NCI-H146 treated with DMSO at 0.1 percent for 48 hours (cell line): ENCODE results near the gene CLASRP.

Source experiments
- DNase-seq: peaks from one replicate; lab custom pipeline; 2025; ENCODE audit not compliant: unreplicated experiment; lab: John Stamatoyannopoulos, UW

The CLASRP gene

DNA sequence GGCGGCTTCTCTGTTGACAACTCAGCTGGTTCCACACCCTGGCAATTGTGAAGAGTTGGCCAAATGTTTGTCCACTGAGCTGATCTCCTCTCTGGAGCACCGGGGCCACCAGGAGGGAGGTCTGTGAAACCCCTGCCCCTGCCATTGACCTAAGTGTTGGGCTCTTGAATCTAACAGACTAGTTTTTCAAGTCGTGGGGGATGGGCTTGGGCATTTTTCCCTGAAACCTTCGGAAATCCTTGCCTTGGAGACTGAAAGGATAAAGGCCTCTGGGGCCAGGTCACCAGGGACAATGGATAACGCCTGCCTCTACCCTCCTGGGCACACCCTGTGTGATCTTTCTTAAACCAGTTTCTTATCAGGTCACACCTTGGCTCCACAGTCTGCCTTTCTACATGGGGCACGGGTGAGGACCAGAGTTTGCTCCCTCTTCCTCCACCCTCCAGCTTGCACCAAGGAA is 41.1 kb downstream of the CLASRP start:
- no peak for DNase-seq

- DNase-seq, result no peak
These were observed 43.3 kb downstream of the CLASRP start for GRCh38 chr19:45082170-45082569.

- DNase-seq, result no peak
These were observed 47.6 kb downstream of the CLASRP start for GRCh38 chr19:45086480-45086879.

DNA sequence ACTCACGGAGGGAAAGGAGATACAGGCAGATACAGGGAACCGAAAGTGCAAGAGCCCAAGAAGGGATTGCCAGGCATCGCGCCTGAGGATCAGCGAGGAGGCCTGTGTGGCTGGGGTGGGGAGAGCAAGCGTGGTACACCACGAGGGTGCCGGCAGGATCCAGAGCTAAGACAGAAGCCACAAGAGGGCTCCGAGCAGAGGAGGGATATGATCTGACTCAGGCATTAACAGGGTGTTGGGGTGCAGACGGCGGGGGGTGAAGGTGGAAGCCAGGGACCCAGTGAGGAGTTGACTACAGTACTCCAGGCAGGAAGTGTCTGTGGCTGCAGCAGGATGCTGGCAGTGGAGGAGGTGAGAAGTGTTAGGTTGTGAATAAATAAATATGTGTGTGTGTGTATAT is 48.7 kb downstream of the CLASRP start:
- DNase-seq, result no peak

DNA sequence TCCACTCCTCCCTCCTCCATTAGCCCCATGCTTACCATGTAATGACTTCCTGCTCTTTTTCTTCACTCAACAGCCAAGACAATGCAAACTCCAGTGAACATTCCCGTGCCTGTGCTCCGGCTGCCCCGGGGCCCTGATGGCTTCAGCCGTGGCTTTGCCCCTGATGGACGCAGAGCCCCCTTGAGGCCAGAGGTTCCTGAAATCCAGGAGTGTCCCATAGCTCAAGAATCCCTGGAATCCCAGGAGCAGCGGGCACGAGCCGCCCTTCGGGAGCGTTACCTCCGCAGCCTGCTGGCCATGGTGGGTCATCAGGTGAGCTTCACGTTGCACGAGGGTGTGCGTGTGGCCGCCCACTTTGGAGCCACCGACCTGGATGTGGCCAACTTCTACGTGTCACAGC is 51.2 kb downstream of the CLASRP start:
- no peak for DNase-seq

GRCh38 chr19:45090606-45091005 is 51.8 kb downstream of the CLASRP start:
- DNase-seq, result no peak

DNA sequence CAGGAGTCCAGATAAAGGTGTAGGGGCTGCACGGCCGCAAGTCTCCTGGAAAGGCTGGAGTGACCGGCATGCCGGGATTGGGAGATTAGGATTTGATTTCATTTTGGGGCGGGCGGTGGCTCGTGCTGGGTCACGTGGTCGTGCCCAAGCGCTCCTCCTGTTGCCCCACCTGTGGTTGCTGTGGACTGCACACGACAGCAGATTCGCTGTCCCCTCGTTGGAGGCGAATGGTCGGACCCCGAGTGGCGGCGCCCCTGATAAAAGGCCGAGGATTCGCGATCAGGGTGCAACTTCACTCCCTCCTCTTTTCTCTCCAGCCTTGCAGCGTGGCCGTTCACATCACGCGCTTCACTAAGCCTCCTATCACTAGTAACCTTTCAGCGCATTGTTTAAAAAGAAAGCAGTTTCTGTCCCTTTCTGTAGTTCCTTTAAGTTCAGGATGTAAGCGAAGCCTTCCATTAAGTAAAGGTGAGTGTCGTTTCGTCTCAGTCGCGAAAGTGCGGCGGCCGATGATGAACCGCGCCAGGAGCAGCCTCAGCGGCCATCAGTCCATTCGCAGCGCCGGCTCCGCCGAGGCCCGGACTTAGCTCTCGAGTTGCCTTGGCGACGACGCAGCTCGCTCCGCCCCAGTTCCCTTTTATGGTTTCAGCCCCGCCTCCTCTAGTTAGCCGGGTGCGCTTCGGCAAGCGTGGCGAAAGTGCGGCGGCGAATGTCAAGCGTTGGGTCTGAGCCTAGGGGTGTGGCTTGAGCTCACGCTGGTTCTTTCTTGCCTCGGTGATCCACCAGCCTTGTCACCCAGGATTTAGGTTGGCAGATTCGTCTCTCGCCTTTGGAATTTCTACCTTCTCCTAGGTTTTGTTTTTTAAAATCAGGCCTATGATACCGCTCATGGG is 52.4 kb downstream of the CLASRP start:
- DNase-seq, result peak; percentile 99

DNA sequence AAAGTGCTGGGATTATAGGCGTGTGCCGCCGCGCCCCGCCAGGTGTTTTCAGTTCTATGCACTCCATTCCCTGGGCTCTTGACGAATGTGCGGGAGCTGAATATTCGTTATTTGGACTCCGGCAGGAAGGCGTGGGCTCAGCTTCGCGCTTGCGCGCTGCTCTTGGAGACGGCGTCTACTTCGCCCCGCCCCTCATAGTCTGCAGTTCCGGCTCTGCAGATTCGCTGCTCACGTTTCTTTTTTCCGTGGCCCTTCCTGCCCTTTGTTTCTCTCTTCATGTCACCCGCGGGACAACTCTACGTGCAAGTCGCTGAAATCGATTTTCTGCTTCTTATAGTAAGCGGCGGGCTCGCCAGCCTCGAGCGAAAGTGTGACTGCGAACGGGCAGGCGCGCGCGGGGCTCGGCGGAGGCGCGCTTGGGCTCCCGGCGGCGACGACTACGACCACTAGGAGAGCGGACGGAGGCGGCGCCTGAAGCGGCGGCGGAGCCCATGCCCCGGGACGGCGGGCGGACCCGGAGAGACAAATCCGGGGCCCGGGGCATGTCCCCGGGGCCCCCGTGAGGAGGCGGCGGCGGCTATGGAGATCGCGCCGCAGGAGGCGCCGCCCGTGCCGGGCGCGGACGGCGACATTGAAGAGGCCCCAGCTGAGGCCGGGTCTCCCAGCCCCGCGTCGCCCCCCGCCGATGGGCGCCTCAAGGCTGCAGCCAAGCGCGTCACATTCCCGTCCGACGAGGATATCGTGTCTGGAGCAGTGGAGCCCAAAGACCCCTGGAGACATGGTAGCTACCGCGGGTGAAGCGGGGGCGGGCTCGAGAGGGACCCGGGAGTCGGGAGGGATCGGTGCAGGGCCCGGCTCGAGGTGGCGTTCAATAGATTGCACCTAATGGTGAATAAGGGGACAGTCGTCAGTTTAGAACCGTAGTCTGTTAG is 54.2 kb downstream of the CLASRP start, which contains the start of gene PPP1R37:
PPP1R37 (plus strand) TSS at position 433 of the 932 bp plus-strand sequence; CDS start at position 580, 147 bp downstream.
- peak; percentile 96 for DNase-seq

DNA sequence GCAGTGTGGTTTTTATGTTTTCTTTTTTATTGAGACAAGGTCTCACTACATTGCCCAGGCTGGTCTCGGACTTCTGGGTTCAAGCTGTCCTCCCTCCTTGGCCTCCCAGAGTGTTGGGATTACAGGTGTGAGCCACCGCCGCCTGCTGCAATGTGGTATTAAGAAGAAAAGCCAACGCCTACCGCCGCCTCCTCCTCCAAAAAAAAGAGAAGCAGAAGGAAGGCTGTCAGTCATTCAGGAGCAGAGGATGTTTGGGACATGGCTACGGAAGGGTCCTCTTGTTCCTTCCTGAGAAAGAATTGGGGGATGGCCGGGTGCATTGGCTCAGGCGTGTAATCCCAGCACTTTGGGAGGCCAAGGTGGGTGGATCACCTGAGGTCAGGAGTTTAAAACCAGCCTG is 55.3 kb downstream of the CLASRP start:
- no peak for DNase-seq

DNA sequence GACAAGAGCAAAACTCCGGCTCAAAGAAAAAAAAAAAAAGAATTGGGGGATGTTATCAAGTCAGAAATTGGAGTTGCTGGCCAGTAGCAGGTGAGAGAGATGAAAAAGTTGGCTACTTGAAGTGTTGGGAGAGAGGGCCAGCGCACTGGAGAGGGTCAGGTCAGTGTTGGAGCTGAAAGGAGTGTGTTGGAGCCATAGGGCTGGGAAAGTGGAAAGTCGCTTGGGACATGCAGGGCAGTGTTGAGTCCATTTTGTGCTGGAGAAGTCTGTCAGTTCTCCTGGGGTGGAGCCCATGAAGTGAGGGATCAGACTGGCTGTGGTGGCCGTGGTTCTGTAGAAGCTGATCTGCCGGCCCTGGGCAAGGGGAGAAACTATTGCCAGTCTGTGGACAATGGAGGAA is 55.9 kb downstream of the CLASRP start:
- DNase-seq, result no peak

DNA sequence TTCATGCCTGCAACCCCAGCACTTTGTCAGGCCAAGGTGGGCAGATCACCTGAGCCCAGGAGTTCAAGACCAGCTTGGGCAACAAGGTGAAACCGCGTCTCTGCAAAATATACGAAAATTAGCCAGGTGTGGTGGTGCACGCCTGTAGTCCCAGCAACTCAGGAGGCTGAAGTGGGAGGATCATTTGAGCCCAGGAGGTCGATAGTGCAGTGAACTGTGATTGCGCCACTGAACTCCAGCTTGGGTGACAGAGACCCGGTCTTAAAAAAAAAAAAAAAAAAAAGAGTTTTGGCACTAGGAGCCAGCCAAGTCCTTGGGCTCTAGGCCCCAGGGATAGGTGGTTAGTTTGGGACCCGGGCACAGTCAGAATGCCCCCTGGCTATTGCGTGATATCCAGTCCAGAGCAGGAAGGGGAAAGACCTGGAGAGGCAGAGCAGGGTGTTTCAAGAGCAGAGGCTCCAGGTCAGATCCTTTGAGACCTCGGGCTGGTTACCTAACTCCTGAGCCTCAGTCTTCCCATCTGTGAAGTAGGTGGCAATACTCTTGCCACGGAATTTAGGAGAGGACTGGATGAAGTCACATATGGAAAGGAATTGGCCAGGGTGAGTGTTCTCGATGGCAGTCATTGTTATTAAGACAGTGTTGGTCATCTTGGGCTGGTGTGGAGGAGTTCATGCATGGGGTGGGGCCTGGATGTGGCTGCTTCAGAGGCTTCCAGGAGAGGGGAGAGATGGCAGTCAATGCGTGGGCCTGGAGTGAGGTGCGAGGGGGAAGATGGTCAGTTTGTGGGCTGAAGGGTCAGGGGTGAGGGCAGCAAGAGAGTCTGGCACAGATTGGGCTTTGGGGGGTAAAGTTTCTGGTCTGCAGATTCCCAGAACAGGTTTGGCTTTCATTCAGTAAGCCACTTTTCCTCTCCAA is 56.9 kb downstream of the CLASRP start:
- DNase-seq, result no peak

DNA sequence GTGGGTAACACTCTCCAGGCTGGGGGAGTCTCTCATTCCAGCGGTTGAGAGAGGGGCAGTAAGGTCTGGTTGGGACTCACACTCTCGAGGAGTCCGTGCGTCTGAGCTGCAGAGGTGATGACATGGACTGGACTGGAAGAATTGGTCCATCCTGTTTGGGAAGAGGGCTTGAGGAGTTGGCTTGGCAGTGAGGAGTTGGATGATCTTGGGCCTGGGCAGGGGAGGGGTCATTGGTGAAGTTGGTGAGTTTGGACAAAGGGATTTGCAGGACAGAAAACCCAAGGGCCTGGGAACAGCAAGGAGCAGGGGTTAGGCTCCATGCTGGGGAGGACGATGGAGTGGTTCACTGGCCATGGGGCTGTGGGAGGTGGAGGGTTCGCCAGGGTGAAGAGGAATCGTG is 57.9 kb downstream of the CLASRP start:
- no peak for DNase-seq

- DNase-seq, result no peak
These were observed 58.6 kb downstream of the CLASRP start for GRCh38 chr19:45097450-45097775.

GRCh38 chr19:45097776-45098520 is 59.1 kb downstream of the CLASRP start:
- DNase-seq, result no peak

DNA sequence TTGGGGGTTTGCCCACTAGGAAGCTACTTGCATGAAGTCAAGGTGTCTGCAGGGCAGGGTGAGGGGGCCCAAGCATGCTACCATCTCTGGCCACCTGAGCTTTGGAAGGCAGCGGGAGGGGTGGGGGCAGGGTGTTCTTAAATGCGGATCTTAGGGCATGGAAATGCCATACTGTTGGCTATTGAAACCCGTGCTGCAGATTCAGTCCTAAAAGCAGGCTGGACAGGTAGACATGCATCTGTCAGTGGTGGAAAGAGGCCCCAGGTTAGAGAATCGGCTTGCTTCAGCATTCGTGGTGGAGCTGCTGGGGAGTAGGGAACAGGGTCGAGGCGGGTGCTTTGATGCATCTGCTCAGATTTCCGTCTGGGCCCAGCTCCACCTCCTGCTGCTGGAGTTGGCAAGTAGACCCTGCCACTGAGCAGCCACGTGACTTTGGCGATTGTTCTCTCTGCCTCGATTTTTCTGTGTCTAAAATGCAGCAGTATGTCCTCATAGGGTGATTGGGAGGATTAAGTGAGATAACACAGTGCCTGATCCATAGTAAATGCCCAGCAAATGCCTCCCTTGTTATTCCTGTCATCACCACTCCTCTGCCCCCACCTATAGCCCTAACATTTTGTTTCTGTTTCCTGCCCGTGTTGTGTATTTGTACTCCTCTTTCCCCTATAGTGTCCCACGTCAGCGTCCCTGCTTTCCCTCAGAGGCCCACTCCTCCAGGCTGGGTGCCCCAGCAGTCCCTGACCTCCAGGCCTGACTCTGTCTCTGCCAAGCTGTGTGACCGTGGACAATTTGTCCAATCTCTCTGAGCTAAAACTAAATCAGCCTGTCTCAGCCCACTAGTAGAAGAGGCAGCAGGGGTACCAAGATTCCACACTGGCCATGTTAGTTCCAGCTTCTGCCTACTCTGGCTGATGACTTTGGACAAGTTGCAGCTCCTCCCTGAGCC is 59.9 kb downstream of the CLASRP start:
- no peak for DNase-seq

GRCh38 chr19:45099467-45100191 is 60.8 kb downstream of the CLASRP start:
- no peak for DNase-seq

DNA sequence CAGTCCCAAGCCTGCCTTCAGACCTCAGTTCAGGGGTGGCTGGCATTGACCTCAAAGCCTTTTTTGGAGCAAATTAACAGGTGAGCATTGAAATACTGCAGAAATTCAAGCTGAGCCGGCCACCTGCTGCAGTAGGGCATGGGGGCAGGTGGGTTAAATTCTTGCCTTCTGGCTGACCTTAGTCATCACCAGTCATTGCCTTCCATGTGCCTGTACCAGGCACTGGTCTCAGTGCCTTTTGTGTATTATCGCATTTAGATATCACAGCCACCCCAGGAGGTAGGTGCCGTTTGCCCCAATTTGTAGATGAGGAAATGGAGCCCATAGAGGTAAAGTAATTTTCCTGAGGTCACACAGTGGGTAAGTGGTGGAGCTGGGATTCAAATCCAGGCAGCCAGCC is 61.4 kb downstream of the CLASRP start:
- DNase-seq, result peak; percentile 90

- no peak for DNase-seq
These were observed 62.0 kb downstream of the CLASRP start for GRCh38 chr19:45100846-45101252.
